ENCODE data around the gene CDK19.

Gene CDK19

DNA sequence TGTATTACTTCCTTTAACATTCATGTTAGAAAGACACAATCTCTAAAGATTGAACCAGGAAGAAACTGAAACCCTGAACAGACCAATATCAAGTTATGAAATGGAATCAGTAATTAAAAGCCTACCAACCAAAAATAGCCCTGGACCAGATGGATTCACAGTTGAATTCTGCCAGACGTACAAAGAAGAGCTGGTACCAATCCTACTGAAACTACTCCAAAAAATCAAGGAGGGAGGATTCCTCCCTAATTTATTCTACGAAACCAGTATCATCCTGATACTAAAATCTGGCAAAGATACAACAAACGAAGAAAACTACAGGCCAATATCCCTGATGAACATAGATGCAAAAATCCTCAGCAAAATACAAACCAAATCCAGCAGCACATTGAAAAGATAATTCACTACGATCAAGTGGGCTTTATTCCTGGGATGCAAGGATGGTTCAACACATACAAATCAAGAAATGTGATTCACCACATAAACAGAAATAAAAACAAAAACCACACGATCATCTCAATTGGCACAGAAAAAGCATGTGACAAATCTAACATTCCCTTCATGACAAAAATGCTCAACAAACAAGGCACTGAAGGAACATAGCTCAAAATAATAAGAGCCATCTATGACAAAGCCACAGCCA, 15.0 kb downstream of the CDK19 start:
- DNase-seq = no peak
- H3K4me1 ChIP-seq = no peaks in the 10 kb centered on the region
- no peaks in the 10 kb centered on the region for H3K27me3 ChIP-seq
- H3K4me3 ChIP-seq = no peak overlapping the region
- TF ChIP-seq, protein P1, sequence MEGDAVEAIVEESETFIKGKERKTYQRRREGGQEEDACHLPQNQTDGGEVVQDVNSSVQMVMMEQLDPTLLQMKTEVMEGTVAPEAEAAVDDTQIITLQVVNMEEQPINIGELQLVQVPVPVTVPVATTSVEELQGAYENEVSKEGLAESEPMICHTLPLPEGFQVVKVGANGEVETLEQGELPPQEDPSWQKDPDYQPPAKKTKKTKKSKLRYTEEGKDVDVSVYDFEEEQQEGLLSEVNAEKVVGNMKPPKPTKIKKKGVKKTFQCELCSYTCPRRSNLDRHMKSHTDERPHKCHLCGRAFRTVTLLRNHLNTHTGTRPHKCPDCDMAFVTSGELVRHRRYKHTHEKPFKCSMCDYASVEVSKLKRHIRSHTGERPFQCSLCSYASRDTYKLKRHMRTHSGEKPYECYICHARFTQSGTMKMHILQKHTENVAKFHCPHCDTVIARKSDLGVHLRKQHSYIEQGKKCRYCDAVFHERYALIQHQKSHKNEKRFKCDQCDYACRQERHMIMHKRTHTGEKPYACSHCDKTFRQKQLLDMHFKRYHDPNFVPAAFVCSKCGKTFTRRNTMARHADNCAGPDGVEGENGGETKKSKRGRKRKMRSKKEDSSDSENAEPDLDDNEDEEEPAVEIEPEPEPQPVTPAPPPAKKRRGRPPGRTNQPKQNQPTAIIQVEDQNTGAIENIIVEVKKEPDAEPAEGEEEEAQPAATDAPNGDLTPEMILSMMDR (IDR thresholded peaks at IDR 0.05) = no peak
- no peaks in the 10 kb centered on the region for H3K36me3 ChIP-seq
- H3K27ac ChIP-seq = no peak overlapping the region
- intact Hi-C loops (cut with DNase I; ENCODE audit: low total_unique reads) = no loop called here
- H3K9me3 ChIP-seq = peaks cover 0 to 13% (median 3%) of the 10 kb centered on the region in 3 donors

DNA sequence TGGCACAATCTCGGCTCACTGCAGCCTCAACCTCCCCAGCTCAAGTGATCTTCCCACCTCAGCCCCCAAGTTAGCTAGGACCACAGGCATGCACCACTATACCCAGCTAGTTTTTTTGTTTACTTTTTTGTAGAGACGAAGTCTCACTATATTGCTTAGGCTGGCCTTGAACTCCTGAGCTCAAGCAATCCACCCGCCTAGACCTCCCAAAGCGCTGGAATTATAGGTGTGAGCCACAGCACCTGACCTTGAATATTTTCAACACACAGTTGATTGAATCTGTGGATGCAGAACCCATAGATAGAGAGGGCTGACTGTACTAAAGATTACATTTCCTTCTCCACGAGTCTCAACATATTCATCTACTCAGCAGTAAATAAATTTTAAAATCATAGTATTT, 15.6 kb downstream of the CDK19 start:
- TF ChIP-seq, protein P1 (IDR thresholded peaks at IDR 0.05) = no peak
- Histone ChIP-seq H3K4me1 (no peaks in the 10 kb centered on the region), H3K4me3 (no peak overlapping the region), H3K36me3 (no peaks in the 10 kb centered on the region), H3K9me3 (peaks cover 0 to 13% (median 3%) of the 10 kb centered on the region in 3 donors), H3K27ac (no peak overlapping the region), H3K27me3 (no peaks in the 10 kb centered on the region)
- no peak for DNase-seq
- intact Hi-C loops (cut with DNase I; ENCODE audit: low total_unique reads) = no loop called here

GRCh38 chr6:110799189-110799588, 16.1 kb downstream of the CDK19 start:
- Histone ChIP-seq H3K27me3 (no peaks in the 10 kb centered on the region), H3K36me3 (no peaks in the 10 kb centered on the region), H3K4me1 (no peaks in the 10 kb centered on the region), H3K4me3 (no peak overlapping the region), H3K9me3 (peaks cover 0 to 13% (median 3%) of the 10 kb centered on the region in 3 donors), H3K27ac (no peak overlapping the region)
- TF ChIP-seq, protein P1 (IDR thresholded peaks at IDR 0.05) = no peak
- DNase-seq = no peak
- intact Hi-C loops (cut with DNase I; ENCODE audit: low total_unique reads) = no loop called here

GRCh38 chr6:110795271-110795670, 20.0 kb downstream of the CDK19 start:
- Histone ChIP-seq H3K27me3 (no peaks in the 10 kb centered on the region), H3K27ac (no peak overlapping the region), H3K4me3 (no peak overlapping the region), H3K4me1 (no peaks in the 10 kb centered on the region), H3K36me3 (no peaks in the 10 kb centered on the region), H3K9me3 (peaks cover 0 to 3% (median 0%) of the 10 kb centered on the region in 3 donors)
- TF ChIP-seq, protein P1 (IDR thresholded peaks at IDR 0.05) = no peak
- intact Hi-C loops (cut with DNase I; ENCODE audit: low total_unique reads) = no loop called here
- no peak for DNase-seq

DNA sequence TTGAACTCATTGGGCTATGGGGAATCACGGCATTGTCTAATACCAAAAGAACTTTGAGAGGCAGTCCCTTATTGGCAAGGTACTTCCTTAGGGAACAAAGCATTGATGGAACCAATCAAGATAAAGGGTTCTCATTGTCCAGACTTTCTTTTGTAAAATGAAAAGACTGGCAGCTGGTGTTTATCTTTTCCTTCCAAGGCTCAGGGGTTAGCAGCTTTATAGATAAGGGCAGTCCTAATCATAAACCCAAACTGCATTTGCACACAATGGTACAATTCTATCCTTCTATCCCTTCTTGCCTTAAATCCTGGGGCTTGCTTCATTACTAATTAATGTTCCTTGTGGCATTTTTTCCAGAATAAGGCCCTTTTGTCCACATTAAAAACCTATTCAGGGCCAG, 28.6 kb downstream of the CDK19 start:
- Histone ChIP-seq H3K27ac (no peak overlapping the region), H3K9me3 (peaks cover 0 to 7% (median 6%) of the 10 kb centered on the region in 3 donors), H3K4me3 (no peak overlapping the region), H3K27me3 (no peaks in the 10 kb centered on the region), H3K4me1 (peaks cover 0 to 9% (median 7%) of the 10 kb centered on the region in 4 donors), H3K36me3 (no peaks in the 10 kb centered on the region)
- DNase-seq = no peak
- intact Hi-C loops (cut with DNase I; ENCODE audit: low total_unique reads) = no loop called here
- TF ChIP-seq, protein P1 (IDR thresholded peaks at IDR 0.05) = no peak
